GM21723 (cell line): ENCODE data around the gene RFTN1.

ENCODE experiments used
- ATAC-seq: cut with Tn5 transposase; IDR thresholded peaks from one replicate; pipeline ENCODE4 v1.9.1; 2021; ENCODE audit warnings: mild to moderate bottlenecking, moderate library complexity; ENCODE audit not compliant: unreplicated experiment

The RFTN1 gene

DNA sequence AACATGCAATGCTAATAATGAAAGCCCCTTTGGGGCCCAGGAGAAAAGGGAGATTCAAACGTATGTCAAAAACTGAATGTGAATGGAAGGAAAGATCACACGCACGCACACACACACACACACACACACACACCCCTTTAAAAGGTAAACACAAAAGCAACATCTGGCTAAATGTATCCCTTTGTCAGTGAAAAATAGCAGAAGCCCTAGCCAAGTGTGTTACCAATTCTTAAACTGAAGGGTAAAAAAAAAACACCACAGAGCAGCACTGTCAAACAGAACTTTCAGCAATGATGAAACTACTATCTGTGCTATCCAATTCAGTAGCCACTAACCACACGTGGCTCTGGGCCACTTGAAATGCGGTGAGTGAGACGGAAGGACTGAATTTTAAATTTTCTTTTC lies 4.9 kb downstream of the RFTN1 start:
- no peak for ATAC-seq

DNA sequence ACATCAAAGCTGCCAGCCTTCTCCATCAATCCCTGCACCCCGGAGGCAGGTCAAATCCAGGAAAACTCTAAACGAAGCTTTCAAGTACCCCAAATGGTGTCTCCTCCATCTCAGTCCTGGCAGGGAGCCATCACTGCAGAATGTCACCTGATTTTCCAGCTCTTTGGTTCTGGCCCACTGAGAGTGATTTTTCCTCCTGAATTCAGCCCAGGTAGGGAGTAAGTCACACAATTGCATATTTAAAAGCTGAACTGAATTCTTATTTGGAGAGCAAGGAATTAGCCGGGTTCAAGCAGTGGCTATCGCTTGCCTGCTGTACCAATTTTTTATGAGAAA lies 5.3 kb downstream of the RFTN1 start:
- no peak for ATAC-seq

DNA sequence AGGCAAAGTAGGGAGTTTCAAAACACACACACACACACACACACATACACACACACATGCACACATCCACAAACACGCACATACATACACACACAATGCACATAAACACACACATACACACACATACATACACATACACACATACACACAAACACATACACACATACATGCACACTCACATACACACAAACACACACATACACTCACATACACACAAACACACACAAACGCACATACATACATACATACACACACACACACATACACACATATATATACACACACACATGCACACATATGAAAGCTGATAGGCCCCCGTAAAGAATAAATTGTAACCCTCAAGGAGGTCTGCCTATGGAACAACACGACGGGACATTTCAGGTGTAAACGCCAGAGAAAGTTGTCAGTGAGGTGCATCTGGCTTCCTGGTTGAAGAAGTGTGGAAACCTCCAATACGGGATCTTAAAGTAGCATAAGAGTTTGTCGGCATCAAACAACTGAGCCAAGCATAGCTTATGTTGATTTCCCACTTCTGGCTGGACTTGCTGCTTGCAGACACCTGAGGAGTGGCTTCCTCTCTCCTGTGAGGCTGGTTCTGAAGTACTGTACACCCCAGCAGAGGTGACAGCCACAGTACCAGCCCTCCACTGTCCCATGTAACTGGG lies 5.8 kb downstream of the RFTN1 start:
- ATAC-seq = no peak

DNA sequence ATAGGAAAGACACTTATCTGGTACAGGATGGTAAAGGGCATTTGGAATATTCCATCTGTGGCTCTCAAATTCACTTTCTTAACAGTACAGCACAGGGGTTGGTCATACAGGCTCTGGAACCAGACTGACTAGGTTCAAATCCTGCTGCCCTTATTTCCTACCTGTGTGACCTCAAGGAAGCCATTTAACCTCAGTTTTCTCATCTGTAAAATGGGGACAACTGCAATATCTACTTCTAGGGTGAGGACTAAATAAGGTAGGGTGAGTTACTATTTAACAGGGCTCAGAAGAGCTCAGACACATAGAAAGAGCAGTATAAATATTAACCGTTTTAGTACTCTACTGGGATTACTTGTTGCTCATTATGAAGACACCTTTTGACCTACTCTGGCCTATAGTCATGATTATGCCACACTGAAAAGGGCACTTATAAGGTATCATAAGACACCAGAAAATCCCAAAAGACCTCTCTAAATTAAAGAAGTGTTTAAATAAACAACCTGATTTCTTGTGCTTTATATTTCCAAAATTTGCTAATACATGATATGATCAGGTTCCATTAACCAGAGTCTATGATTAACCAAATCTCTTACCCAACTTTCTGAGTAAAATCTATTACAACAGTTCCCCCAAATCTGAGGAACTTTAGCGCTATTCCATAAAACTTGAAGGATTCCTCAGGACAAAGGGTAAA lies 6.5 kb downstream of the RFTN1 start:
- ATAC-seq = no peak

DNA sequence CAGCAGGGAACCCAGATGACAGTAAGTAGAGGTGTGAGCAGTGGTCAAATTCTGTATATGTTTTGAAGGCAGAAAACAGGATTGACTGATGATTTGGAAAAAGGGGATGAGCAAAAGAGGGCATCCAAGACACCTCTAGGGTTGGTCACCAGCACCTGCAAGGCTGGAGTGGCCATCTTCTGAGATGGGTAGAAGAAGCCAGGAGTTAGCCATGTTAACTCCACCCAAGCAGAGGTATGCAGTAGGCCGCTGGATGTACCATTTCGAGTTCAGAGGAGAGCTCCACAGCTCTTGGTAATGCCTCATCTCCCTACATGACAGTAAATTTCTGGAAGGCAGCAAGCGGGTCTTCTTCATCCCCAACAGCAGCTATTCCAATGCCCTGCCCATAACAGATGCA lies 7.0 kb downstream of the RFTN1 start:
- no peak for ATAC-seq

DNA sequence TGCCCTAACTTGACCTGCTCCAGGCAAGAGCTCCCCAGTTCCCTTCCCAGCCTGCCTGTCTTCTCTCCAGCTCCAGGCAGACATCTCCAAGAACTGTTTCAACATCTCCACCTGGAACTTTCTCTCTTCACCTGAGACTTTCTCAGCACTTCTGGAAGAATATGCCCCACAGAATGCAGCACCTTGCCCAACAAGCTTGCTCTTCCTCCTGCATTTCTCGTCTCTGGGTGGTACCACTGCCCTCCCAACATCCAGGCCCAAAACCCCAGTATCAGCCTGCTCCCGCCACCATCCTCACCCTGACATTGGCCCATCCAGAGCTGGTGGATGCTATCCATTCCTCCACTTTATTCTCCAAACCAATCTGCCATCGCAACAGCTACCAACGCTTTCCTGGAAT lies 8.8 kb downstream of the RFTN1 start:
- no peak for ATAC-seq

DNA sequence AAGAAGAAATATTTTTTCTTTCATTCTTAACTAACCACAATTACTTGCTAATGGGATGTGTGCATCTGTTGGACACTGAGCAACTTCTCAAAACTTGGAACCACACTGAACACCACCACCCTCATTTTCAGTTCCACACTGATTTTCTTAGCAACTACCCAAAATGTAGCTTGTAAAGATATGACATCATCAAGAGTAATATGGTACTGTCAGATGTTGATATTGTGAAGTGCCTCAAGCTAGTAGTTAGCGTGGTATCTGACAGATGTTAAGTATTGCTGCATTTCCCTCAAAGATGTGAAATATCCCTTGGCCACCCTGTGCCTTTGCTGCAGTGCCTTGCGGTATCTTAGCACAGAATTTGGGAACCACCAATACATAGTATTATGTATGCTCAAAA lies 9.3 kb downstream of the RFTN1 start:
- ATAC-seq = peak; percentile 85

DNA sequence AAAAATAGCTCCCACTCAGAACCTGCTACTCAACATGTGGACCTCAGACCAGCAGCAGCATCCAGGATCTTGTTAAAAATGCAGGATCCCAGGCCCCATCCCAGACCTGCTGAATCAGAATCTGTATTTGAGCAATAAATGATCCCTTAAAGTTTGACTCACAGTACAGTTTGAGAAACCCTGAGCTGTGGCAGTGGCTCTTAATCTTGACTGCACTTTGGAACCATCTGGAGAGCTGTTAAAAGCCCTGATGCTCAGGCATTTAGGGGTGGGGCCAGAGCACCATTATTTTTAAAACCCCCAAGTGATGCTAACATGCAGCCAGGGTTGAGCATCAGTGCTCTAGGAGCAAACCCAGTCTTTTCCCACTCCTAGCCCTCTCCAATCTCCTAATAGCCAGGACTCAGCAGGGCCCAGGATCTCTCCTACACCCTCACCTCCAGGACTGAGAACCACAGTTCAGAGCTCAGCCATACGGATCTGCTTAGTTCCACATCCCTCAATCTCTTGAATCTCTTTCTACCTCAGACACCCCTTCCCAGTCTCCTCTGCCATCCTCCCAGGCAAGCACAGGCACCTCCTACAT lies 10.2 kb downstream of the RFTN1 start:
- no peak for ATAC-seq

DNA sequence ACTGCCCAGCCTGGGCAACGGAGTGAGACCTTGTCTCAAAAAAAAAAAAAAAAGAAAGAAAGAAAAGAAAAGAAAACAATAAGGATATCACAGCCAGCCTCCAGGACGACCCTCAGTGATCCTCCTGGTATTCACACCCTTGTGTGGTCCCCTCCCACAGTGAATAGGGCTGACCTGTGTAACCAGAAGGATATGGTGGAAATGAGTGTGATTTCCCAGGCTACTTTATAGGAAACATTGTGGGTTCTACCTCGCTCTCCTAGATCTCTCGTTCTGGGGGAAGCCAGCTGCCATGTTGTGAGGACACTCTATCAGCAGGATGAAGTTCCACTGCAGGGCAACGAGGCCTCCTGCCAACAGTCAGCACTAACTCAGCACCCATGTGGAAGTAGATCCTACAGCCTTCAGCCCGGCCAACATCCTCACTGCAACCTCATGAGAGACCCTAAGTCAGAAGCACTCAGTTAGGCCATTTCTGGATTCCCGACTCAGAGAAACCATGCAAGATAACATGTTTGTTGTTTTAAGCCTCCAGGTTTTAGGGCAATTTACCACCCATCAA lies 11.1 kb downstream of the RFTN1 start:
- no peak for ATAC-seq

DNA sequence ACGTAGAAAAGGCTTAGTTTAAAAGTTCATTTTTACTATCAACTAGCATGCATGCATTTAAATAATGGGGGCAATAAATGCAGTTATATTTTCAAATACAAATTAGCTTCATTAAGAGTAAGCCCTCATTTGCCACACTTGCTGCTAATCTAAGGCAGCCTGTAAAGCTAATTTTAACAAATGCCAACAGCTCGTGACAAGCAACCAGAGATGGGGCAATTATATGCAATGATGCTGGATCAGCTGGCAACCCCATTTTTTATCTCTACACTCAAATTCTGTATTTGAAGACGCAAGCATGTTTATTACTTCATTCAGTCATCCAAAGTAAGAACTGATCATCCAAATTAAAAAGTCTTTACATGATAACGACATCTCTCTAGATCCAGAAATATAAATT lies 12.1 kb downstream of the RFTN1 start:
- no peak for ATAC-seq

DNA sequence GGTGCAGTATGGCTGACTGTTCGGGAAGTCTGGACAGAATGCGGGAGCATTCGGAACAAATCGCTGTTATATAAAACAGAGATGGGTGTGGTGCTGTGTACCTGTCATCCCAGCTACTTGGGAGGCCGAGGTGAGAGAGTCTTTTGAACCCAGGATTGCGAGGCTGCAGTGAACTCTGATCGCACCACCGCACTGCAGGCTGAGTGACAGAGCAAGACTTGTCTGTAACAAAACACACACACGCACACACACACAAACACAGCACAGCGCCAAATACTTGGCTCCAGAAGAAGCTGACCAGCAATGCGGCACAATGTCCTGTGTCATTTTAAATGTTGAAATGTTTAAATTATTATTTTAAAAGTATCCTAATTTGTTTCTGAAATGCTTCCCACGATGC lies 12.6 kb downstream of the RFTN1 start:
- ATAC-seq = no peak

DNA sequence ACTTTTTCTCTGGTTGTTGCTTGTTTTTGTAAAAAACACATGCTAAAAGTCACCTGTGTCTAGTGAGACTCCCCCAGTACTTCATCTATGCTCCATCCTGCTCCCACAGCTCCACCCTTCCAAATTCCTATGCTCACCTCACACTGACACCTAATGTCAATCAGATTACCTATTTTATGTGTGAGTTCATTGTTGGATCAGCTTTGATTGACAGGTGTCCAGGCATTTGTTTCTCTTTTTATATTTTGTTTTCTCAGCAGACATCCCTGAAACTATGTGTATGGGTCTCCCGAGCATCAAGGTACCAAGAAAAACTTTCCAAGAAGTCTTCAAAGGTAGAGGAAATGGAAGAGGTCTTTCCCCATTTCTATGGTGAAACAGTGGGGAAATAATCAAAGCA lies 13.4 kb downstream of the RFTN1 start:
- ATAC-seq = no peak

DNA sequence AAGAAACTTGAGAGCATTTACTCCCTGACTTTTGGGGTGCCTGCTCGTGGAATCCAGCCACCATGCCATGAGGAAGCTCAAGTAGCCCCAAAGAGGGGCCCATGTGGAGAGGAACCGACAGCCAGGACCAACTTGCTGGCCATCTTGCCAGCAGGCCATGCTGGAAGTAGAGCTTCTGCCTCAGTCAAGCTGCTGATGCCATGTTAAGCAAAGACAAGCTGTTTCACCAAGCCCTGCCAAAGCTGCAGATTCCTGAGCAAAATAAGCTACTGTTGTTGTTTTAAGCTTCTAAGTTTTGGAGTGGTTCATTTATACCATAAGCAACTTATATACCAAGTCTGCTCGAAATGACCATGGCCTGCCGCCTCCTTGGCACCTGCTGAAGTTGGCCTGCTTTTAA lies 14.1 kb downstream of the RFTN1 start:
- ATAC-seq = no peak

DNA sequence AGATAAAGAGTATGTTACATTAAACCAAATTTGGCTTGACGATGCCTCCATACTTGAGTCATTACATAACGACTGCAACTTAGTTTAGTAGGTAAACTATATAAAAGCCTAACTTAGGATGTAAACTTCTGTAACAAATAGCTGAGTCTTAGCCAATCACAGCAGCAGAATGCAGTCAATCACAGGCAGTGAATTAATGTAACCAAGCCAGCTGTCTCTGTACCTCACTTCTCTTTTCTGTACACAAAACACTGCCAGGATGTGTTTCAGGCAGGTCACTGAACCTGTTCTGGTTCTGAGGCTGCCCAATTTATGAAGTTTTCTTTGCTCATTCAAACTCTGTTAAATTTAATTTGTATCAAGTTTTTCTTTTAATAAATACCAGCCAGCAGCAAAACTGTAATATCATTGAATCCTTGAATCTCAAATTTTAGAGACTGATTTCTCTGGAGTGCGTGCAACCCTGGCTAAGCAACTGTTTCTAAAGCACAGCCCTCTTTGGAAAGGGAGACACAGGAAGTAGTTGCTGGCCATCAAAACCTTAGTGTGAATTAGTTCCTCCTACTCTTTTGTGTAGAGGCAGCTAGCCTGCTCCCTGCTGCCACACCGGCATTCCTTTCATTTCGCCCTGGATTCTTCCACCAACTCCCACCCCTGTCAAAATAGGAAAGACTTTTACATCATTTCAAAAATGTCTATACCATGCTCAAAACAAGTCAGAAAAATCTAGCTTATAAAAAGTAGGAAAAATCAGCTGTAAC lies 15.2 kb downstream of the RFTN1 start:
- no peak for ATAC-seq

DNA sequence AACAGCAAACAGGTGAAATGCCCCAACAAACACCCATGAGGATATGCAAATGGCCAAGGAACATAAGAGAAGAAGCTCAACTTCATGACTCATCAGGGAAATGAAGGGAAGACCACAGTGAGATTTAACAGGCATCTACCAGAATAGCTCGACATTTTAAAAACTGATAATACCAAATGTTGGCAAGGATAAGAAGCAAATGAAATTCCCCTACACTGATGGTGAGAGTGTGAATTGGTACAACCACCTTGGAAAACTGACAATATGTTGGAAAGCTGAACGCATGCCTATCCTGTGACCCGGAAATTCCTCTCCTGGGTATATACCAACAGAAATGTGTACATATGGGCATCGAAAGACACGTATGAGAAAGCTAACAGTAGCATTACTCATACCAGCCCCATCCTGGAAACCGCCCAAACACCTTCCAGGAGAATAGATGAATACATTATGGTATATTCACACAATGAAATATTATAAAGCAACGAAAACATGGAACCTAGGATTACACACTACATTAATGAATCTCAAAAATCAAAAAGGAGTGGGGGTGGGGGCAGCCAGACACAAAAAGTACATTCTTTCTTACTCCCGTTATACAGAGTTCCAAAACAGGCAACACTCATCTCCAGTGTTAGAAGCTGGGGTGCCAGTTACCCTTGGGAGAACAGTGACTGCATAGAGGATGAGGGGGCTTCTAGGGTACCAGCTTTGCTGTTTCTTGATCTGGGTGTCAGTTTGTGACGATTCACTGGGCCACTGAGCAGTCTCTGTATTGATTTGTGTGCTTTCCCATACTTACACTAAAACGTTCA lies 16.9 kb downstream of the RFTN1 start:
- ATAC-seq = peak; percentile 74

DNA sequence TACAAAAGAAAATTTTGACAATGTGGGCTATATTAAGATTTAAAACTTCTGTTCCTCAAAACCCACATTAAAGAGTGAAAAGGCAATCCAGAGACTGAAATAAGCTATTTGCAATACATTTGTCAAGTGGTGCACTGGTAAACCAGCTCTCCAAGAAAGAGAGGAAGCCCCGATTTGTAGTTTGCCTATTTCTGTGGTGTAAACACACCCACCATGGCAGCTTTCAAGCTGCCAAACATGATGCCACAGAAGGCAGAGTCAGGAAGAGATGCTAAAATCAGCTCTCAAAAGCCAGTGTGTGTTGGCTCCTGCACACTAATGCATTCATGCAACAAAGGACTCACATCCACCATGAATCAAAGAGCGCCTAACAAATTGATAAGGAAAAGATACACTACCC lies 17.5 kb downstream of the RFTN1 start:
- ATAC-seq = peak; percentile 32

DNA sequence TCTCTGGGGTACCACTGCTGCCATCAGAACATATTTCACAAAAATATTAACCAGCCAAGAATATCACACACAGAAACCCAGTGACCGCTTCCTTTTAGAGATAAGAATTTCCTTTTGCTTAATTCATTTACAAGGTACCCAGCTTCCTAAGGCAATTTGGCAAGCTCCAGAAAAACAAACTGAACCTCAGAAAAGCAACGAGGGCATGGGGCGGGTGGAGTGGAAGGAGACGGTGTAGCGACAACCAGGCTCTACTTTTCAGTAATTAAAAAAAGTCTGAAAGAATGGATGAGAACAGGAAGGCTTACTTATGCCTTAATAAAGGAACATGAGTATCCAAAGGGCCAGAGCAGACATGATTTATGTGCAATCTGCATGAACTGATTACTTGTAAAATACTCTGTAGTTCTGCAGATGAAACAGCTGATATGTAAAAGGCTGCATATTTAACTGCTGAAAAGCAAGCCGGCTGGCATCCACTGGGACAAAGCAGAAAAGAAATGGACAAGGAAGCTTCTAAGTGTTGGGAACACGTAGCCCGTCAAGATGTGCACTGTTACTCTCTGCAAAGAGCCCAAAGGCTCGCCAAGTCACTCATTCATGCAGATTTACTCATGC lies 18.6 kb downstream of the RFTN1 start:
- ATAC-seq = no peak

DNA sequence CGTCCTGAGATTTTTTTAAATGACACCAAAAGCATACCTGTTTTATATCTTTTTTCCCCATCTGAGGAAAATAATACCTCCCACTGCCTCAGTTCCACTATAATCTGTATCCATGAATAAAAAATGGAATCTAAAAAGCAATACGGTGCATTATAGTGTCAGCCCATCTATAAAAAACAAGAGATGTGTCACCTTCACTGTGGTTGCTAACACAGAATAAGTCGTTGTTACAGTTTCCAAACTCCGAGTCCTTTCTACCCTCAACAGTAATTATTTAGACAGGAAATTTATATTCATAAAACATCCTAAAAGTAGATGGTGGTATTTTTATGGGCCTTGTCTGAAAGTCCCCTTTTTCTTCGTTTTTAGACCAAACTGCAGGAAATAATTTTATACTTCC lies 19.4 kb downstream of the RFTN1 start:
- no peak for ATAC-seq

DNA sequence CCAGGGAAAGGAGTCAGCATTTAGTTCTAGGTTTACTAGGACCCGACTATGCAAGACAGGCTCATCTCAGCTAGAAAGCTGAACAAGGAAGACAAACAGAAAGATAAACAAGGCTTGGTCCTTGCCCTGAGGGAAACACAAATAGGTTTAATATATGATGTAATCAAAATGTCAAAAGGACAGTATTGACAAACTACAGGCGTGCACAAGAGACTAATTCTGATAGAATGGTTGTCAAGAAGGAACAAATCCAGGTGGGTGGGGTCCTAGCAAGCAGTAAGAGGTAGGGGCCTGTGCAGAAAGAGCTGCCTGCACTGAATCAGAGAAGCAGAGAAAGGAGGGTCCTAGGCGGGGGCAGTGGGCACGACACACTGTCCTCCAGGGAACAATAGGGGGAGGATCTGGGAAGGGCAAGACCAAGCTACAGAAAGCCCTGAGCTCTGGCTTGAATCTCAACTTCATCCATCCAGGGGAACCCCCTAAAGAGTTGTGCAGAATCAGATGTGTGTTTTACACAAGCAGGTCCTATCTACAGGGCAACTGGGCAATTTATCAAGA lies 23.4 kb downstream of the RFTN1 start:
- ATAC-seq = no peak
